HG03378 (cell line): Measurements from ENCODE around the gene HOXC12.
A peak's percentile ranks its signal among the peaks of the same experiment; 100 is the strongest.

Source experiments
- ATAC-seq: cut with Tn5 transposase; IDR thresholded peaks from one replicate; pipeline ENCODE4 v1.9.1; 2021; ENCODE audit warnings: mild to moderate bottlenecking, moderate library complexity; ENCODE audit not compliant: unreplicated experiment

HOXC12 gene

DNA sequence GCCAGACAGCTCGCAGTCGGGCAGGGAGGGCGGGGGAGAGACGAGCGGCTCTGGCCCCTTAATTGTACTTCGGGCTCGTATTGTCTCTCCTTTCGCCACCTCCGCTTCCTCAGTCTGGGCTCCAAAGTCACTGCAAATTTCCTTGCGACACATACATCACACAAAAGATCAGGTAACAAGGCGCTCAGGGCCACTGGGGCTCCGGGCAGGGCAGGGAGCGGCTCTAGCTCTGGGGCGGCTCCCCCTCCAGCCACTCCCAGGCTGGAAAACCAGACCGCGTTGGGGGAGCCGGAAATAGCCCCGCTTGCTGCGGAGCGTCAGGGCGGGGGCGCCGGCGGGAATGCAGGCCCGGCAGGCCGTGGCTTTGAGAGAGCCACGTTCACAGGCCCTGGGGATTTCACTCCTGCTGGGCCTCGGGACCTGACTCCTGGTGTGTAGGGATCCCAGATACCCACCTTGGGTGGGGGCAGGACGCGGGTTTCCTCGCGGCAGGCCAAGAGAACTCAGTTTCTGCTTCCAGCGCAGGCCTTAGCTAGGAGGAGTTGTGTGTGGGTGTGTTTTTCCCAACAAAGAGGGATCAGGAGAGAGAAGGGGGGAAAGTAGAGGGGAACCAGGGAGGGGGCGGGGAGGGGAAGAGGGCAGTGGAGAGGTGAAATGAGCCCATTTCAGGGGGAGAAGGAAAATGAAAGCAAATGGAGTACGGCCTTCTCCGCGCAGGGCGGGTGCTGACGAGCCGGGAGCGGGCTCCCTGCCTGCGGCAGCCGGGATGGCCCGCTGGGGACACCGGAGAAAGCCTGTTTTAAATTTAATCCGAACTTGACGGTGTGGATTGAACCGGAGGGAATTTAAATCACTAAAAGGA is 40.9 kb downstream of the HOXC12 start:
- ATAC-seq = no peak

DNA sequence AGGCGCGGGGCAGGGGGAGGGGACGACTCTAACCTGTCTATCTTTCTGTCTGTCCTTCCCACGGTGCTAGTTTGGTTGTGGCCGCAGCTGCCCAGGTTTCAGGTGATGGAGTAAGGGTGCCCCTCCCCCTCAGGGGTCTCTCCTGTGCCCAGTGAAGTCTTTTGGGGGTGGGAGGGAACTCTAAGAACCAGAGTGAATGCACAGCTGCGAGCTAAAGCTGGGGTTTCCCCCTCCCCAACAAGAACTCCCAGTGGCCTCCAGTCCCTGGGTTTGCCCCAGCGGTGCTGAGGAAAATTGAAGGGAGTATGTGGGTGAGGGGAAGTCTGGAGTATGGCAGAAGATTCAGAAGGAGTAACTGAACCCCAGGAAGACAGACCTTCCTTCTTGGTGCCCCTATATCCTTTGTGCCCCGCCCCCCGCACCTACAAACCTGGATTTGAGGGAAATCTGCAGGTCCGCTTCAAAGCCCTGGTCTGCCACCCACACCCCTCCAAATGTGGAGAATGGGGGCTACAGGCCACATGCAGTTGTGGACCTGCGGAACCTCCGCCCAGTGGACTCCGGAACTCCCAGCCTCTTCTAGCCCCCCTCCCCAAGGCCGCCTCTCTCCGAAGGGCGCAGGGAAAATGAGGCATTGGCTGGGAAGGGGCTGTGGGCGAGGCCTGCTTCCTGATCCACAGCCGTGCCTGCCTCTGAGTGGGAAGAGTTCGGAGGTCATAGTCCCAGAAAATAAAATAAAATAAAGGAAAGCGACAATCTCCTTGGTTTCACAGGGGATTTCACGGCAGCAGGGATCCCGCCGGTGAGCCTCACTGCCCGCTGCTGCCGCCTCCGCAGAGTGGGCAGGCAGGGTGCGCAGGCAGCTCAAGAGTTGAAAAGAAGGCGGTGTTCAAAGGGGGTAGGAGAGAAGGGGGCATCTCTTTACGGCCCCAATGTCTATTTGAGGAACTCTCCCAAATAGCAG is 41.8 kb downstream of the HOXC12 start:
- ATAC-seq = no peak

DNA sequence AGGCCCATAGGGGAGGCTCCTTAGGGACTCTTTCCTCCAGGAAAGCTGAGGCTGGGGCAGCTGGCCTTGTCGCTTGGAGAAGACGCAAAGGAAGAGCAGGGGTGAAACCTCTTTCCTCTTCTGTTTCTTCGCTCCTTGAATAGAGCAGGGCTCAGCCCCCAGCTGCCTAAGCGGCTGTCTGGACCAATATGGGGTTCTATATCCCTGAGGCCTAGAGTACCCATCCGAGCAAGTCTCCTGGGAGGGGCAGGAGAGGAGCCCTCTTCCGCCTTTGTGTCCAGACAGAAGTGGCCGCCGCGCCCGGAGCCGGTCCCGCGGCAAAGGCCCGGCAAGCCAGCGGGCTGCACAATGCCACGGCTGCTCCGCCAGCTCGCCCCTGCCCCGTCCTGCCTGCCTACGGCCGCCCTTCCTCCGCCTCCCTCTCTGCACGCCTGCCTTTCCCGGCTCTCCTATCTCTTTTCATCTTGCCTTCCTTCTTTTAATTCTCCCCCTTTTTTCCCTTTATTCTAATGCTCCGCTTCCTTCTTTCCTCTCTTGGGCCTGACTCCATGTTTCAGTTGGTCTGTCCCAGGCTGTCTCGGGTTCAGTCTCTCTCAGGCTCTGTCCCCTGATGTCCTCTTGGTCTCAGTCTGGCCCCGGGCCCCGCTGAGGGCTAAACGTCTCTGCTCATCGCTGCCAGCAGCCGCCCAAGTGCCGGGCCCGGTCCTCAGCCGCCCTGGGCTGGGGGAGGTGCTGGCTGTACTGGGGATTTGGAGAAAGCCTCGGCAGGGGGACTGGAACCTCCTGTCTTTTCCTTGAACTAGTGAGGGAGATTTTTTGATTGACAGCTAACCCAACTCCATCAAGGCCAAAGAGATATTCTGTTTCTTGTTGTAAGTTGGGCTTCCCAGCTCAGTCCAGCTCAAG is 42.8 kb downstream of the HOXC12 start:
- ATAC-seq = no peak

DNA sequence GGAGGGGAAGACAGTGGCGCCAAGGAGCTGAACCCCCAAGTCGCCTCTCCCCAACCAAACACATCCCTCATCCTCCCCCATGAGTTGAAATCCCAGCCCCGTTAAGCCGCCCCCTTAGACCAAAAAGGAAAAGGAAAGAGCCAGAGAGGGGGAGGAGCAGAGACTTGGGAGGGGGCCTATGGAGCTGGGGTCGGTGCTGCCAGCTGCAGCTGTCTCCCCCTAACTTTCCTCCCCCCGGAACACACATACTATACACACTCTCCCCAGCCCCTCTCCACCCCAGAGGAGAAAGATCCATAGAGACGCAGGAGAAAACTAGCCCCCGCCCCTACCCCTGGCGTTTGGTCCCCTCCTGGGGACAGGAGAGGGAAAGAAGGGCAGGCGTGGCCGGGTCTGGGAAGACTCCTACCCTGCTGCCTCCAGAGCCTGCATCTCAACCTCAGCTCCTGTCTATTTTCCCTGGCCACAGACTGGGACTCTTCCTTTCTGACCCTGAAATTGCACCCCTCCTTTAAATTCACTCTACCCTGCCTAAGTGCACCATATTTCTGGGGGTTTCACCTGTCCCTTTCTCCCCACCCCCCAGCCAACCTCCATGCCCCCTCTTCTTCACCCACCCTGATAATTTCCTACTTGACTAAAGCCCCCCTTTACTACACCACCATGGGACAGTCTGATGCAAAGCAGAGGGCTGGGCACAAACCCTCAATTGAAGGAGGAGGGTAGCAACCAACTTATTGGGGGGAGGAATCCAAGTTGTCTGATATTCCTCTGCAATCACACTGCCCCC is 43.6 kb downstream of the HOXC12 start:
- no peak for ATAC-seq

DNA sequence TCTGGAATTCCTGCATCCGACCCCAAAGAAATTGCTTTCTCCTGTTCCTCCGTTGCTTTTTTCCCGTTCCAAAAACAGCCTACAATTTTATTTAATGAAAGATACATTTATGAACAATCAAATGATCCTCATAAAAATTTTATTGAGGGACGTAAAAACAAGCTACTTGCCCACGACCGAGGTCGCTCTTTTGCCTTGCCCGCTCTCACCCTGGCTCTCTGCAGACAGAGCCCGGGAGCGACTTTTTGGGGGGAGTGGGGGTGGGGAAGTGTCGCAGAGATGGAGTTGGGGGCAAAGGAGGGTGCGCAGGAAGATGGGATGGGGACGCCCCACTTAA is 44.2 kb downstream of the HOXC12 start:
- no peak for ATAC-seq

DNA sequence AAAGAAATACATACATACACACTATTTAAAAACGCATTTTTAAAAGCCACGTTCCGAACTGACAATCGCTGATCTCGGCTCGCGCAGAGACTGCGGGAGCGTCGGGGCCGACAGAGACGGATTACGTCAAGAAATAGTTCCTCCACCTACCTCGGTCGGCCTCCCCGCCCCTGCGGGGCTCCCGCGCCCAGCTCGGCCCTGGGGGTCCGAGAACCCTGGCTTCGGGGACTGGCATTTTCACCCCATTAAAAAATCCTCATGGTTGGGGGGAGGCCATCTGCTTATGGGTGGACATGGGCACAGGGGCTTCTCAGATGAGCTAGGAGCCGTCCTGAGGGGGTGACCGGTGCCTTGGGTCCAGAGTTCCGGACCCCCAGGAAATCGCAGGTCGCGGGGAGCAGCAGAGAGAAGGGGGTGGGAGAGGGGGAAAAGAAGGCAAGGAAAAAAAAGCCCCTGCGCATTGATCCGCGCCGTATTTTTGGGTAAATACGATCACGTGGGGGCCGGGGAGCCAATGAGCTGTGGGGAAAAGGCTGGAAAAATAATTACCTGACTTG is 44.9 kb downstream of the HOXC12 start:
- ATAC-seq = no peak

DNA sequence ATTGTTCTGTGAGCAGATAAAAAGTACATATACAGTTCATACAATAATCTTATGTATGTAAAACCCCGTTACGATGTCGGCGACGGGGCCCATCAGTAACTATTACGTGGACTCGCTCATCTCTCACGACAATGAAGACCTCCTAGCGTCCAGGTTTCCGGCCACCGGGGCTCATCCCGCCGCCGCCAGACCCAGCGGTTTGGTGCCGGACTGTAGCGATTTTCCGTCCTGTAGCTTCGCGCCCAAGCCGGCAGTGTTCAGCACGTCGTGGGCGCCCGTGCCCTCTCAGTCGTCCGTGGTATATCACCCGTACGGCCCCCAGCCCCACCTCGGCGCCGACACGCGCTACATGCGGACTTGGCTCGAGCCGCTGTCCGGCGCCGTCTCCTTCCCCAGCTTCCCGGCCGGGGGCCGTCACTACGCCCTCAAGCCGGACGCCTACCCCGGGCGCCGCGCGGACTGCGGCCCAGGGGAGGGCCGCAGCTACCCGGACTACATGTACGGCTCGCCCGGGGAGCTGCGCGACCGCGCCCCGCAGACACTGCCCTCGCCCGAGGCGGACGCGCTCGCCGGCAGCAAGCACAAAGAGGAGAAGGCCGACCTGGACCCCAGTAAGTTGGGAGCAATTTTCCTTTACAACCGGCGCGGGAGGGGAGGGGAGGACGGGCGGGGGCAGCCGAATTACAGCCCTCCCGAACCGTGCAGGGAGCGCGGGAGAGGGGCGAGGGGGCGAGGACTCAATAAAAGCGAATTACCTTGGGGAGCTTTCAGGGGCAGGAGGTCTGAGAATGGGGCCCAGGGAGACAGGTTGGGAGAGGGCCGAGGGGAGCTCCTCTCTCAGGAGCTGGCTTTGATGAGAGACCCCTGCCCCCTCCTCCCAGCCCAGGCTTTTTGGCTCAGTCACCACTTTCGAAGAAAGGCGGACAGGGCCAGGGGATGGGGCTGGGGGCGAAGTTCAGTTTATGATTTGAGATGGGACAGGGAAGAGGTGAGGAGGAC is 45.7 kb downstream of the HOXC12 start, which contains the start of gene HOXC9:
TSS of gene HOXC9 (plus strand) at position 46 of the 999 bp plus-strand sequence. CDS start at position 74, 28 bp downstream.
- ATAC-seq = no peak

DNA sequence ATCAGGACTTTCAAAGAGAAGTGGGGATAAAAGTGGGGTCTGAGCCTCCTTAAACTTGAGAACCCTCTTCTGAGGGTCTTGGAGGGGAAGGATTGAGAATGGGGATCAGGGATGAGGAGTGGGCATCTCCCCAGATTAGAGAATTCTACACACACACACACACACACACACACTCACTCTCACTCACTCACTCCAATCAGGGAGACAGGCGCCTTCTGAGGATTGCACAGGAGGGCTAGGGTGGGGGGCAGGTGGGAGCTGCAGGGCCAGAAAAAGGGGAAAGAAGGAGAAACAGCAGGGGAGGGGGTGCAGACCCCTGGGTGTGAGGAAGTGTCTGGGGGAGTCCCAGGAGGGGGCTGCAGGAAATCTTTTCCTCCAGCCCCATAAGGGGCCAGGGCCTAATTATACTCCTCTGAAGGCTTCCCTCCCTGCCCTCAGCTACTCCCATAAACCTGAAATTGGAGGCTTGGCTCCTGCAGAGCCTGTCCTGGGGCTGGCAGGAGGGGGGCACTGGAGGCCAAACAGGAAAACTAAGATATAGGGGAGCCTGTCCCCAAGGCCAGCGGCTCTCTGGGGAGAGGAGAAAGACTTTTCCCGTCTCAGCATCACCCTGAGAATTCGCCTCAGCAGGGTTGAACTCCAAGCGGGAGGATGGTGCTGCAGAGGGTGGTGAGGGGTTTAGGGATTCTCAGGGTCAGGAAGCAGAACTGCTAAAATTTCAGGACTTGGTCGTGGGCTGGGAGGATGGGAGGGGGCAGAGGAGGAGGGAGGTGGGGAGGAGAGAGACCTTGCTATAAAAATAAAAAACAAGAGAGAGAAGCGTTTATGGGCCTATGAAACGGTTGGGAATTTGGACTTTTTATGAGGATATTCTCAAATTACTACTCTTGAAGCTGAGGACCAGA is 46.8 kb downstream of the HOXC12 start:
- no peak for ATAC-seq

DNA sequence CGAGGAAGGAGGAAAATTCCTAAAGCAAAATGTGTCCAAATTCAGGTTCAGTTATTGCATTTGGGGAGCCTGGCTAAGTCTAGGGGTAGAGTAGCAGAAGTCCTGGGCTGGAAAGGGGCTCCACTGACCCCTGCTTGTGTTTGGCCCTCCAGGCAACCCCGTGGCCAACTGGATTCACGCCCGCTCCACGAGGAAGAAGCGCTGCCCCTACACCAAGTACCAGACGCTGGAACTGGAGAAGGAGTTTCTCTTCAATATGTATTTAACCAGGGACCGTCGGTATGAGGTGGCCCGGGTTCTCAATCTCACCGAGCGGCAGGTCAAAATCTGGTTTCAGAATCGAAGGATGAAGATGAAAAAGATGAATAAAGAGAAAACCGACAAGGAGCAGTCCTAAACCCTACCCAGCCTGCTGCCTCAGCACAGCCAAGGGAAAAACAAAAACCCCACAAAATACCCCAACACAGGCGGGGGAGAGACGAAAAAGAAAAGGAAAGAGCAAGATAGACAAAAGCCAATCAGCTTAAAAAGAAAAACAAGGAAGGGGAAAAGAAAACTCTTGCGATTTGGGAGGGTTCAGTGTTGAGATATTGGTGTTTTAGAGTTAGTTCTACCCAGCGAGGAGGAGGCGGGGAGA is 47.7 kb downstream of the HOXC12 start:
- no peak for ATAC-seq

DNA sequence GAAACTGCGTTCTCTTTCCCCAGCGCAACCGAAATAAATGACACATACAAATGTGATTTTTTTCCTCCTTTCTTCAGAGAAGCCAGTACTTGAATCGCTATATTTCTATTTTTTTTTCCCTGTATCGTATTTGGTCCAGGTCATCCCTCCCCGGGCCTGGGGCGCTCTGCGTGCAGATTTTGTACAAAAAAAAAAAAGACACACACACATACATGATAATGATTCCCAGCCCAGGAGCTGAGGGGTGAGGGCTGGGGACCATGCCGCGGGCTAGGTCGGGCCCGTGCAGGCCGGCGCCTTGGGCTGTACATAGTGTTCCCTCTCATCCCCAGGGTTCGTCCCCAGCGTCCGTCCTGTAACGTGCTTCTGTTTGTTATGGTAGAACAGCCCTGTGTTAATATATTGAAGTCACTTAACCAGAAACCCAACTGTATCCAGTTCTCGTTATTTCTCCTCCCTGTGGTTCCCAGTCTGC is 48.2 kb downstream of the HOXC12 start:
- no peak for ATAC-seq

DNA sequence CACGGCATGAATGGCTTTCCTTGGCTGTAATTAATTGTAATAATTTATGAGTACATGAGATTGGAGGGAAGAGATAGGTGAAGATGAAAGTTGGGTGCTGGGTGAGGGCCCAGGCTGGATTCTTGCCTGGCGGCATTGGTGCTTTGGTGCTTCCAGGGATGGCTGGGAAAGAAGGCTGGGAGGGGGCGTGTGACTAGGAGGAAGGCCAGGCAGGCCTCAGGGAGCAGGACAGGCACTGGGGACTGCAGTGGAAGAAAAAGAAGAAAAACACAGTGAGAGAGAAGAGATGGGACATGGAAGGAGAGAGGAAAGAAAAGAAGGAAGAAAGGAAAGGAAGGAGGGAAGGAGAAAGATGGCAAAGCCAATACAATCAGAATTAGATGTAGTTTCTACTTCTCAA is 48.9 kb downstream of the HOXC12 start:
- no peak for ATAC-seq

DNA sequence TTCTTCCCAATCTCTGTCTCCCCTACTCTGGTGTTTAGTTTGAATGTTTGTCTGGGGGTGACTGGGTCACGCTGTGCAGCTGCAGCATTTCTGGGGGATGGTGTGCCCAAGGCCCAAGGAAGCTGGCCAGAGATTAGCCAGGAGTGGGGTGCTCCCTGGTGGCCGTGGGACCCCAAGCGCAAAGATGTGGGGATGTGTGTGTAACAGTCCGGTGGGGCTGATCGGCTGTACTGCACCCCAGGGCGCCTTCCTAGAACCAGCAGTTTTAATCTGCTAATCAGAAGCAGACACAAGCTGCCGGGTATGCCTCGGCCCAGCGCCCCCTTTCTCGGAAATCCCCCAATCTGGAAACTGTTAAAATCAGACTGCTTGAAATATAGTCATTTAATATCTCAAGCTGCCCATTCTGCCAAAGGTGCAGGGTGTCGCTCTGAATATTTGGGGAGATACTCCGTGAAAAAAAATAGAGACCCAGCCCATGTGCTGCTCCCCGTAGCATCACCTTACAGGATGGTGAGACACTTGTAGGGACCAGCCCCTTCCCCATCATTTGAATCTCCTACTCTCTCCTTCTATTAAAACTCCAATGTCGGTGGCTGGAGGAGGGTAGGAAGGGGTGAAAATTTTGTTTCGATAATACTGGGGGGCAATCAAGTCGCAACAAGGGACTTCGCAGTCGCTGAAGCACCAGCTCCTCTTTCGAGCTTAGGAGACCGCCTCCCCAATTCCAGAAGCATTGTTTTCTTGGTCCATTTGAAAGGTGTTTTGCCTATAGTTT is 49.5 kb downstream of the HOXC12 start:
- no peak for ATAC-seq

DNA sequence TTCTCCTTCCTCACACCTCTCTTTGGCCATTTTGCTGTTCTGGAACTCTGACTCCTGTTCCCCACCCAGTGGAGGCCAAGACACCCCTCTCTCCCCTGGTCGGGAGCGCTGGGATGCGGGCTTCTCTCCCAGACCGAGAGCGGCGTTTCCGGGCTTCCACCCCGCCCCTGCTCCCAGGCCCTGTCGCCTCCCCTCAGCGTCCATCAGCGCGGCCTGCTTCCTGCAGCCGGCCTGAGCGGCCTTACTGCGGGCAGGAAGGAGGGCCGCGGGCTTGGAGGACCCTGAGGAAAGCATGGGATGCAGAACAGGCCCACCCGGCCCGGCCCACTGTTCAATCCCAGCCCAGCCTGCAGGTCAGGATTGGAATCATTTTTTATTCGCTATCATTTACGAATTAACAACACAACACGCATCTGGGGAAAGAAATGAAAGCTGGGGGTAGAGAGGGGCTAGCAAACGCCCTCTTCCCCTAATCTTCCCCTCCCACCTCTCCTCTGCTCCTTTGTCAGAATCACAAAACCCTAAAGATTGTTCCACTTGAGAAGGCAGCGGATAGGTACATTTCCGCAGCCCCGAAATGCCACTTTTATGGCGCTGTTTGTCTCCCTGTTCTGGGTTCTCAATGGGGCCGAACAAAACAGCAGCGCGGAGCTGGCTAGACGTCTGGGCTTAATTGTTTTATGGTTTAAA is 50.3 kb downstream of the HOXC12 start:
- ATAC-seq = no peak

DNA sequence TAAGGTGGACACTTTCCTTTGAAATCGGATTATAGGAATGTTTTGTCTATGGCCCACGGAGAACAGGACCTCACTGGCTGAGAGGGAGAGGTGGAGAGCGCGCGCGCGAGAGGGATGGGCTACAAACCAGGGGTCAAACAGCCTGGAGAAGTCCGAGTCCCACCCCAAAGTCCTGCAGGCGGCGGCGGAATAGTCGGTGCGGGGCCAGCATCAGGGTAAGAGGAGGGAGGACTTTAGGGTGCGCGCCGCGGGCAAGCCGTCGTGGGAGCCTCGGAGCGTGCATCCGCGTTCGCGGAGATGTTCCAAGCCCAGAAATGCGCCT is 50.8 kb downstream of the HOXC12 start:
- ATAC-seq = no peak

DNA sequence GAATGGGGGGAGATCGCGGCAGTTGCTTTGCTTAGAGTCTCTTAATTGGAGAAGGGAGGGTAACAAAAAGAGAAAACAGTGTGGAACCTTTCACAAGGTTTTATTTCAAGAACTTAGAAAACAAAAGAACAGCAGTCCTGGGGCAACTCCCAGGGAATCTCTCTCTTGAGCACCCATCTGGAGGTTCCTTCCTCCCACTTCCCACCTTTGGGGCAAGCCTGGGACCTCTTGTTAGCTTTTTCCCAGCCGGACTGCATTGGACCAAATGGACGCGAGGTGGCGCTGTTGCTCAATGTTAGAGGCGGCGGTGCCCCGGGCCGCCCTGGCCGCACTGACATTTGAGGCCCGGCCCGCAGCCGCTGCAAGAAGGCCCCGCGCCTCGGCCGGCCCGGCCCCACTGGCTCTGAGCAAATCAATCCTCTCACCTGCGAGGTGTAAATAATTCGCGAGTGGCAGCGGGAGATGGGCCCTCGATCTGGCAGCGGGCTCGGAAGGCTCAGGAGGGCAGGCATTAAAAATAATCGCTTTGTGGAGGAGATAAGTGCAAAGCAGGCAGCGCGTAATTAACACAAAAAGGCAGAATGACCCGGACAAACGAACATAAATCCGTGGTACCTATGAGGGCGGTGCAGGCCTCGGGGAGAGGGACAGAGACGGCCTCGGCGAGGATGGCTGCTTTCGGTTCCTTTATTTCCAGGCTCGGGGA is 51.3 kb downstream of the HOXC12 start:
- peak; percentile 49 for ATAC-seq
